ENCODE data around the gene GLB1L.

GLB1L gene

DNA sequence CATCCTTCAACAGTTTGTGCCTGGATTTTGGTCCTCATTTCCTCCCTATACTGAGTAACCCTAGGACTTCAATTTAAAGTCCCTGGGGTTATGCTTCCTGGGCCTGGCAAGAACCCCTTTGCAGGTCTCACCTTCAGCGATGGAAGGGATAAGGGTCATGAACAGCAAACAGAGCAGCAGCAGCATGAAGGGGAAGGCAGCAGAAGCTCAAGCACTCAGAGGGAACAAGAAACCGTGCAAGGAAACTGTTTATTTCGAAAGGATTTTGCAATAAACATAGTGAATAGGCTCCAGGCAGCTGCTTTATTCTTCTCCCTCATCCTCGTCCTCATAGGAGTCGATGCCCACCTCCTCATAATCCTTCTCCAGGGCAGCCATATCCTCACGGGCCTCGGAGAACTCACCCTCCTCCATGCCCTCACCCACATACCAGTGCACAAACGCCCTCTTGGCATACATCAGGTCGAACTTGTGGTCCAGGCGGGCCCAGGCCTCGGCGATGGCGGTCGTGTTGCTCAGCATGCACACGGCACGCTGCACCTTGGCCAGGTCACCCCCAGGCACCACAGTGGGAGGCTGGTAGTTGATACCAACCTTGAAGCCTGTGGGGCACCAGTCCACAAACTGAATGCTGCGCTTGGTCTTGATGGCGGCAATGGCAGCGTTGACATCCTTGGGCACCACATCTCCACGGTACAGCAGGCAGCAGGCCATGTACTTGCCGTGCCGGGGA lies 5.0 kb upstream of the GLB1L start:
- H2BK12ac ChIP-seq (ENCODE audit: low read length in 2 of 2) = peak overlapping the region; percentile 35 to 57
- H2BK5ac ChIP-seq (ENCODE audit: low read depth, low read length, poor library complexity, severe bottlenecking) = peak overlapping the region; percentile 95
- peak overlapping the region; percentile 99 for H3K27ac ChIP-seq (ENCODE audit: low read length, poor library complexity, severe bottlenecking)
- DNase-seq = peak; percentile 59
- H3K4me1 ChIP-seq (ENCODE audit: control insufficient read depth, insufficient read depth, low read depth, low read length) = peaks cover 69% of the 10 kb centered on the region
- H2AFZ ChIP-seq (ENCODE audit: low read depth, low read length) = no peak overlapping the region
- 95% methylated on average over 22 of the region's 22 CpGs for WGBS
- peak overlapping the region; percentile 73 for H2BK15ac ChIP-seq (ENCODE audit: low read depth, poor library complexity, severe bottlenecking)
- H3K4ac ChIP-seq (ENCODE audit: low read depth in 1 of 2, low read length in 2 of 2) = peak overlapping the region; percentile 77 to 79
- no peak overlapping the region for H3K23ac ChIP-seq (ENCODE audit: low read length in 2 of 2)
- H4K8ac ChIP-seq (ENCODE audit: low read length) = peak overlapping the region; percentile 74
- H3K4me3 ChIP-seq (ENCODE audit: insufficient read depth in 1 of 2, low read depth in 1 of 2, low read length in 2 of 2) = peak overlapping the region in 1 of 2 experiments; percentile 10
- peak overlapping the region; percentile 89 for H2AK5ac ChIP-seq (ENCODE audit: low read length, severe bottlenecking)
- no peaks in the 10 kb centered on the region for H3K9me3 ChIP-seq (ENCODE audit: control insufficient read depth, low read length)
- peaks cover 0 to 11% of the 10 kb centered on the region in 2 experiments for H3K27me3 ChIP-seq (ENCODE audit: control insufficient read depth in 1 of 2, insufficient read depth in 1 of 2, low read length in 2 of 2)
- peaks cover 32 to 33% of the 10 kb centered on the region in 2 experiments for H3K36me3 ChIP-seq (ENCODE audit: control insufficient read depth in 1 of 2, insufficient read depth in 2 of 2, low read depth in 1 of 2, low read length in 2 of 2)
- peak overlapping the region; percentile 13 to 46 for H3K18ac ChIP-seq (ENCODE audit: low read depth in 1 of 2, low read length in 2 of 2)
- H3K14ac ChIP-seq (ENCODE audit: low read length in 2 of 2) = peak overlapping the region in 1 of 2 experiments; percentile 64
- no peak overlapping the region for H2BK120ac ChIP-seq (ENCODE audit: low read depth, low read length)
- peak overlapping the region; percentile 97 for H4K91ac ChIP-seq (ENCODE audit: low read length)
- peak overlapping the region; percentile 63 for H3K9ac ChIP-seq (ENCODE audit: low read length)
- H3K79me1 ChIP-seq (replicated peaks; ENCODE audit: low read length, poor library complexity, severe bottlenecking) = peaks cover 15% of the 10 kb centered on the region
- H3K4me2 ChIP-seq (ENCODE audit: low read length, poor library complexity, severe bottlenecking) = no peak overlapping the region

DNA sequence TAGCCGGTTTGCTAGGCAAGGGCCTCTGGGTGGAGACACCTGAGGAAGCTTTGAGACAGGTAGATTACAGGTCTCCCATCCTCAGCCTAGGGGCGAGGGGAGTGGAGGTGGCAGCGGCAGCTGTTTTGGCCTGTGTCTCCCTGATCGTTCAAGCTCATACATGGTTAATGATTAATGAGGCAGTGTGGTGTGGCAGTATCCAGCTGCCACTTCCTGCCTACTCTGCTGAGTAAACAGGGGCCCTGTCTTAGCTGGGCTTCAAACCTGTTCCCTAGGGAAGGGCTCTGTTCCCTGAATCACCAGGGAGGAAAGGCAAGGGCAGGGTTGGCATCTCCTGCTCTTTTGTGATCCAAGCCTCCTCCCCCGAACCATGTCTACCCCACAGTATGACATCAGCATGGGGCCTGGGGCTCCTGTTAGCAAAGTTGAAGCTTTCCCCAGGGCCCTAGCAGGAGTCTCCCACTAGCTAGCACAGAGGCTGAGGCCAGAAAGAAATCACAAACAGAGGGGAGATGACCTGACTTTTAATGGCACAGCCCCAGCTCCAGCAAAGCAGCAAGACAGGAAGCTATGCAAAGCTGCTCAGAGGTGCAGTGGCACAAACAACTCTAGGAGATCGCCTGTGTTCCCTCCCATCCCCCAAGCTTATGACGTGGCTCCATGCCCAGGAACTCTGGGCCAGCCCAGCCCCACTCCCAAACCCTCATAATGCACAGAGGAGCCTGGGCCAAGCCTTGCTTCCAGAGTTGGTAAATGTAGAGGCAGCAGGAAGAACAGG lies 4.1 kb upstream of the GLB1L start:
- H2BK12ac ChIP-seq (ENCODE audit: low read length in 2 of 2) = peak overlapping the region; percentile 11 to 51
- peak overlapping the region; percentile 43 to 77 for H3K4ac ChIP-seq (ENCODE audit: low read depth in 1 of 2, low read length in 2 of 2)
- H3K79me1 ChIP-seq (replicated peaks; ENCODE audit: low read length, poor library complexity, severe bottlenecking) = peaks cover 18% of the 10 kb centered on the region
- WGBS = 20% methylated on average over 7 of the region's 7 CpGs
- peak; percentile 79 for DNase-seq
- peak overlapping the region; percentile 63 for H3K9ac ChIP-seq (ENCODE audit: low read length)
- H3K4me1 ChIP-seq (ENCODE audit: control insufficient read depth, insufficient read depth, low read depth, low read length) = peaks cover 67% of the 10 kb centered on the region
- no peak overlapping the region for H2AFZ ChIP-seq (ENCODE audit: low read depth, low read length)
- H3K14ac ChIP-seq (ENCODE audit: low read length in 2 of 2) = no peak overlapping the region
- no peak overlapping the region for H3K23ac ChIP-seq (ENCODE audit: low read length in 2 of 2)
- peaks cover 32 to 33% of the 10 kb centered on the region in 2 experiments for H3K36me3 ChIP-seq (ENCODE audit: control insufficient read depth in 1 of 2, insufficient read depth in 2 of 2, low read depth in 1 of 2, low read length in 2 of 2)
- peak overlapping the region; percentile 99 for H3K27ac ChIP-seq (ENCODE audit: low read length, poor library complexity, severe bottlenecking)
- peaks cover 0 to 3% of the 10 kb centered on the region in 2 experiments for H3K27me3 ChIP-seq (ENCODE audit: control insufficient read depth in 1 of 2, insufficient read depth in 1 of 2, low read length in 2 of 2)
- no peak overlapping the region for H2BK120ac ChIP-seq (ENCODE audit: low read depth, low read length)
- peak overlapping the region; percentile 56 to 73 for H3K18ac ChIP-seq (ENCODE audit: low read depth in 1 of 2, low read length in 2 of 2)
- peak overlapping the region; percentile 95 for H2AK5ac ChIP-seq (ENCODE audit: low read length, severe bottlenecking)
- no peak overlapping the region for H2BK15ac ChIP-seq (ENCODE audit: low read depth, poor library complexity, severe bottlenecking)
- peak overlapping the region; percentile 80 for H4K8ac ChIP-seq (ENCODE audit: low read length)
- peak overlapping the region; percentile 64 for H4K91ac ChIP-seq (ENCODE audit: low read length)
- H3K4me2 ChIP-seq (ENCODE audit: low read length, poor library complexity, severe bottlenecking) = peak overlapping the region; percentile 54
- H3K9me3 ChIP-seq (ENCODE audit: control insufficient read depth, low read length) = no peaks in the 10 kb centered on the region
- peak overlapping the region in 1 of 2 experiments; percentile 10 for H3K4me3 ChIP-seq (ENCODE audit: insufficient read depth in 1 of 2, low read depth in 1 of 2, low read length in 2 of 2)
- peak overlapping the region; percentile 95 for H2BK5ac ChIP-seq (ENCODE audit: low read depth, low read length, poor library complexity, severe bottlenecking)

DNA sequence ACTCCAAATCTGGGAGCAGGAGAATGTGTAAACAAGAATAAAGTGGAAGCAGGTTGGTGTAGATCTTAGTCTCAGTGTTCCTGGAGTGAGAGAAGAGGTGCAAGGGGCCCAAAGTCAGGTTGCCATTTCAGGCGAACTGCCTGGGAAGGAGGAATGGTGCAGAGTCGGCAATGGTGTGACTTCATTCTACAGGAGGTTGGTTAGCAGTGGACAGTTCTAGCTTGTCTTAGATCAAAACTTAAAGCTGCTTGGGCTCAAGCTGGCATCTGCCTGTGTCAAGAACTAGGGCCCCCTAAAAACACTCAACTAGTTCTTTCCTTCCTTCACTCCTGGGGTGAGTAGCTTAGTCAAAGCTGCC lies 3.6 kb upstream of the GLB1L start:
- Histone ChIP-seq H2AFZ (ENCODE audit: low read depth, low read length) (no peak overlapping the region), H2BK12ac (ENCODE audit: low read length in 2 of 2) (peak overlapping the region; percentile 11 to 51), H3K36me3 (ENCODE audit: control insufficient read depth in 1 of 2, insufficient read depth in 2 of 2, low read depth in 1 of 2, low read length in 2 of 2) (peaks cover 32 to 33% of the 10 kb centered on the region in 2 experiments), H3K27me3 (ENCODE audit: control insufficient read depth in 1 of 2, insufficient read depth in 1 of 2, low read length in 2 of 2) (no peaks in the 10 kb centered on the region), H3K4me3 (ENCODE audit: insufficient read depth in 1 of 2, low read depth in 1 of 2, low read length in 2 of 2) (peak overlapping the region in 1 of 2 experiments; percentile 10), H3K9me3 (ENCODE audit: control insufficient read depth, low read length) (no peaks in the 10 kb centered on the region), H3K4ac (ENCODE audit: low read depth in 1 of 2, low read length in 2 of 2) (peak overlapping the region; percentile 43 to 77), H3K18ac (ENCODE audit: low read depth in 1 of 2, low read length in 2 of 2) (peak overlapping the region; percentile 56 to 73), H3K4me1 (ENCODE audit: control insufficient read depth, insufficient read depth, low read depth, low read length) (peaks cover 62% of the 10 kb centered on the region), H3K79me1 (replicated peaks; ENCODE audit: low read length, poor library complexity, severe bottlenecking) (peaks cover 18% of the 10 kb centered on the region), H2BK120ac (ENCODE audit: low read depth, low read length) (no peak overlapping the region), H3K4me2 (ENCODE audit: low read length, poor library complexity, severe bottlenecking) (peak overlapping the region; percentile 54), H3K27ac (ENCODE audit: low read length, poor library complexity, severe bottlenecking) (peak overlapping the region; percentile 99), H4K91ac (ENCODE audit: low read length) (peak overlapping the region; percentile 64), H2BK15ac (ENCODE audit: low read depth, poor library complexity, severe bottlenecking) (no peak overlapping the region), H2BK5ac (ENCODE audit: low read depth, low read length, poor library complexity, severe bottlenecking) (peak overlapping the region; percentile 69), H4K8ac (ENCODE audit: low read length) (peak overlapping the region; percentile 80), H3K14ac (ENCODE audit: low read length in 2 of 2) (no peak overlapping the region), H3K9ac (ENCODE audit: low read length) (peak overlapping the region; percentile 63), H2AK5ac (ENCODE audit: low read length, severe bottlenecking) (peak overlapping the region; percentile 95), H3K23ac (ENCODE audit: low read length in 2 of 2) (no peak overlapping the region)
- no peak for DNase-seq
- WGBS = 86% methylated on average over 2 of the region's 2 CpGs
